ENCODE results near the gene IGSF3. TPM values are rescaled to one million over a fixed set of nuclear protein-coding genes. Genes with fewer than 3 reads are reported as not detected.
A peak's percentile ranks its signal among the peaks of the same experiment; 100 is the strongest.

The IGSF3 gene
- total and polyA plus RNA-seq, 2 experiments from 2014 or later, result 7.3 to 37.8 TPM

DNA sequence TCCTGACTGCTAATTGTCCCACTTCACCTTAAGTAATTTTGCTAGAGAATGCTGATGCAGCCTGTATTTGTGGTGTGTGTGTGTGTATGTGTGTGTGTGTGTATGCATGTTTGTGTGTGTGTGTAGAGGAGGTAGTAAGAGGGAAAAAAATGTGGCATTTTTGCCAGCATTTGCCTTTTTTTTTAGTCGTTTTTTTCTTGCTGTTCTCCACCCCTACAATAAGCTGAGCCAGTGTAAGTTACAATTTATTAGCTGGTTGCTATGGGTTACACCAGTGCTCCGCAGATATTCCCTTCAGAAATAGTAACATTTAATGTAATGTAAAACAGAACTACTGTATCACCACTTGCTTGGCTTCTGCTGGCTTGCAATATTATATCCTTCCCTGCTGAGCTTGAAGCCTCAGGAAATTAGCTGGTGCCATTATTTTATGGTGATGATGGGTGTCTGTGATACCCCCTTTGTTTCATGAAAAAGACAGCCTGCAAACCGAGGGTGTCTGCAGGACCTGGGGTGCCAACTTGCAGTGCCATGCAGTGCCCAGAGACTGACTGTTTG, 23.4 kb upstream of the IGSF3 start:
- no peak for TF ChIP-seq NANOG (IDR thresholded peaks at IDR 0.05; ENCODE audit: borderline replicate concordance)
- TF ChIP-seq, protein P1, sequence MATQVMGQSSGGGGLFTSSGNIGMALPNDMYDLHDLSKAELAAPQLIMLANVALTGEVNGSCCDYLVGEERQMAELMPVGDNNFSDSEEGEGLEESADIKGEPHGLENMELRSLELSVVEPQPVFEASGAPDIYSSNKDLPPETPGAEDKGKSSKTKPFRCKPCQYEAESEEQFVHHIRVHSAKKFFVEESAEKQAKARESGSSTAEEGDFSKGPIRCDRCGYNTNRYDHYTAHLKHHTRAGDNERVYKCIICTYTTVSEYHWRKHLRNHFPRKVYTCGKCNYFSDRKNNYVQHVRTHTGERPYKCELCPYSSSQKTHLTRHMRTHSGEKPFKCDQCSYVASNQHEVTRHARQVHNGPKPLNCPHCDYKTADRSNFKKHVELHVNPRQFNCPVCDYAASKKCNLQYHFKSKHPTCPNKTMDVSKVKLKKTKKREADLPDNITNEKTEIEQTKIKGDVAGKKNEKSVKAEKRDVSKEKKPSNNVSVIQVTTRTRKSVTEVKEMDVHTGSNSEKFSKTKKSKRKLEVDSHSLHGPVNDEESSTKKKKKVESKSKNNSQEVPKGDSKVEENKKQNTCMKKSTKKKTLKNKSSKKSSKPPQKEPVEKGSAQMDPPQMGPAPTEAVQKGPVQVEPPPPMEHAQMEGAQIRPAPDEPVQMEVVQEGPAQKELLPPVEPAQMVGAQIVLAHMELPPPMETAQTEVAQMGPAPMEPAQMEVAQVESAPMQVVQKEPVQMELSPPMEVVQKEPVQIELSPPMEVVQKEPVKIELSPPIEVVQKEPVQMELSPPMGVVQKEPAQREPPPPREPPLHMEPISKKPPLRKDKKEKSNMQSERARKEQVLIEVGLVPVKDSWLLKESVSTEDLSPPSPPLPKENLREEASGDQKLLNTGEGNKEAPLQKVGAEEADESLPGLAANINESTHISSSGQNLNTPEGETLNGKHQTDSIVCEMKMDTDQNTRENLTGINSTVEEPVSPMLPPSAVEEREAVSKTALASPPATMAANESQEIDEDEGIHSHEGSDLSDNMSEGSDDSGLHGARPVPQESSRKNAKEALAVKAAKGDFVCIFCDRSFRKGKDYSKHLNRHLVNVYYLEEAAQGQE (IDR thresholded peaks at IDR 0.05; ENCODE audit: unreplicated experiment), result no peak
- no peak for TF ChIP-seq CREB1 (CRISPR knock-in tag; IDR thresholded peaks at IDR 0.05; ENCODE audit: low read depth)
- TF ChIP-seq EZH2phosphoT487 (IDR thresholded peaks at IDR 0.05; ENCODE audit: unreplicated experiment), result no peak
- TF ChIP-seq ZNF331 (CRISPR knock-in tag; IDR thresholded peaks at IDR 0.05; ENCODE audit: low read depth), result no peak
- TF ChIP-seq EZH2 (IDR thresholded peaks at IDR 0.05; ENCODE audit: low read depth, unreplicated experiment), result no peak
- no peak for TF ChIP-seq POLR2AphosphoS5 (IDR thresholded peaks at IDR 0.05; ENCODE audit: low read depth)
- TF ChIP-seq JUNB (IDR thresholded peaks at IDR 0.05; ENCODE audit: unreplicated experiment), result no peak
- TF ChIP-seq STAT1 (IDR thresholded peaks at IDR 0.05; ENCODE audit: unreplicated experiment), result no peak
- TF ChIP-seq, protein P2, sequence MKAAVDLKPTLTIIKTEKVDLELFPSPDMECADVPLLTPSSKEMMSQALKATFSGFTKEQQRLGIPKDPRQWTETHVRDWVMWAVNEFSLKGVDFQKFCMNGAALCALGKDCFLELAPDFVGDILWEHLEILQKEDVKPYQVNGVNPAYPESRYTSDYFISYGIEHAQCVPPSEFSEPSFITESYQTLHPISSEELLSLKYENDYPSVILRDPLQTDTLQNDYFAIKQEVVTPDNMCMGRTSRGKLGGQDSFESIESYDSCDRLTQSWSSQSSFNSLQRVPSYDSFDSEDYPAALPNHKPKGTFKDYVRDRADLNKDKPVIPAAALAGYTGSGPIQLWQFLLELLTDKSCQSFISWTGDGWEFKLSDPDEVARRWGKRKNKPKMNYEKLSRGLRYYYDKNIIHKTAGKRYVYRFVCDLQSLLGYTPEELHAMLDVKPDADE (IDR thresholded peaks at IDR 0.05), result no peak
- Mint-ChIP-seq H3K4me3 (no peak overlapping the region), H3K9me3 (no peaks in the 10 kb centered on the region), H3K27me3 (ENCODE audit: insufficient read depth, low read depth, poor library complexity) (peaks cover 6% of the 10 kb centered on the region), H3K4me1 (peaks cover 27% of the 10 kb centered on the region), H3K36me3 (ENCODE audit: low read depth) (no peaks in the 10 kb centered on the region), H3K27ac (no peak overlapping the region)
- no peaks in the 10 kb centered on the region for H3K79me2 ChIP-seq (replicated peaks; ENCODE audit: insufficient read depth)
- H3K27ac ChIP-seq (ENCODE audit: low read depth), result no peak overlapping the region
- ATAC-seq, result no peak
- no peak overlapping the region for H3K4me3 ChIP-seq
- peak overlapping the region; percentile 47; the same call in 1 of the 2 replicates for H2AFZ ChIP-seq
- no peaks in the 10 kb centered on the region for H3K36me3 ChIP-seq (ENCODE audit: insufficient read depth)
- H3F3A ChIP-seq (replicated peaks; ENCODE audit: low read depth), result no peaks in the 10 kb centered on the region
- peak overlapping the region; percentile 20; the same call in 1 of the 2 replicates for H3K4me2 ChIP-seq
- H3K4me1 ChIP-seq (ENCODE audit: insufficient read depth), result peaks cover 15% of the 10 kb centered on the region
- H3K27me3 ChIP-seq (ENCODE audit: insufficient read depth), result no peaks in the 10 kb centered on the region
- H4K20me1 ChIP-seq (replicated peaks; ENCODE audit: insufficient read depth), result no peaks in the 10 kb centered on the region
- no peak for DNase-seq (ENCODE audit: low spot score)
- H3K9me2 ChIP-seq (ENCODE audit: insufficient read depth), result 0 out of 2 replicates have a peak, but pooled peaks cover 4% of the 10 kb centered on the region

DNA sequence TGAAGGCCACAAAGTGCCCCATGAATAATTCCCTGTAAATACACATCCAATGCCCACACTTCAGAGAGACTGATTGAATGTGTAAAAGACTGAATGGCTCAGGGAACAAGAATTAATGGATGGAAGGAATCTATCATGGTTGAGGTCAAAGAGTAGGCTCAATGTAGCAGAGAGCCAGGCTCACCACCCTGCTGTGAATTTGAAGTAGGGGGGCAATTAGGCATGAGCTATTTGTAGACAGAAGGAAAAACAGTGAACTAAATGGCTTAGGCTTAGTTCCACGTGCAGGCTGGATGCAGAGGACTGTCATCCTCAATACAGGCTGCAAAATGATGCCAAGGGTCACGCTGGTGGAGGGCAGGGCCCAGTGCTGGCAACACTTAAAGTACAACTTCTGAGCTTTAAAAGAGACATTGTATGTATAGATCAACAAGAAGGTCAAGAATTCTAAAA, 22.9 kb upstream of the IGSF3 start:
- H3K27me3 Mint-ChIP-seq (ENCODE audit: insufficient read depth, low read depth, poor library complexity), result peaks cover 6% of the 10 kb centered on the region
- Histone ChIP-seq H3K79me2 (replicated peaks; ENCODE audit: insufficient read depth) (no peaks in the 10 kb centered on the region), H3K27me3 (ENCODE audit: insufficient read depth) (no peaks in the 10 kb centered on the region), H3F3A (replicated peaks; ENCODE audit: low read depth) (no peaks in the 10 kb centered on the region), H3K4me2 (no peak overlapping the region), H2AFZ (no peak overlapping the region), H3K4me3 (no peak overlapping the region), H3K36me3 (ENCODE audit: insufficient read depth) (no peaks in the 10 kb centered on the region), H3K9me2 (ENCODE audit: insufficient read depth) (0 out of 2 replicates have a peak, but pooled peaks cover 4% of the 10 kb centered on the region), H3K27ac (ENCODE audit: low read depth) (no peak overlapping the region), H3K4me1 (ENCODE audit: insufficient read depth) (peaks cover 15% of the 10 kb centered on the region), H4K20me1 (replicated peaks; ENCODE audit: insufficient read depth) (no peaks in the 10 kb centered on the region)
- ATAC-seq, result no peak
- no peaks in the 10 kb centered on the region for H3K9me3 Mint-ChIP-seq
- H3K36me3 Mint-ChIP-seq (ENCODE audit: low read depth), result no peaks in the 10 kb centered on the region
- H3K4me3 Mint-ChIP-seq, result no peak overlapping the region
- DNase-seq (ENCODE audit: low spot score), result no peak
- H3K4me1 Mint-ChIP-seq, result peaks cover 27% of the 10 kb centered on the region
- no peak overlapping the region for H3K27ac Mint-ChIP-seq
- TF ChIP-seq ZNF114 (CRISPR knock-in tag; IDR thresholded peaks at IDR 0.05), result no peak
- TF ChIP-seq JUNB (IDR thresholded peaks at IDR 0.05; ENCODE audit: unreplicated experiment), result no peak
- TF ChIP-seq, protein P3, sequence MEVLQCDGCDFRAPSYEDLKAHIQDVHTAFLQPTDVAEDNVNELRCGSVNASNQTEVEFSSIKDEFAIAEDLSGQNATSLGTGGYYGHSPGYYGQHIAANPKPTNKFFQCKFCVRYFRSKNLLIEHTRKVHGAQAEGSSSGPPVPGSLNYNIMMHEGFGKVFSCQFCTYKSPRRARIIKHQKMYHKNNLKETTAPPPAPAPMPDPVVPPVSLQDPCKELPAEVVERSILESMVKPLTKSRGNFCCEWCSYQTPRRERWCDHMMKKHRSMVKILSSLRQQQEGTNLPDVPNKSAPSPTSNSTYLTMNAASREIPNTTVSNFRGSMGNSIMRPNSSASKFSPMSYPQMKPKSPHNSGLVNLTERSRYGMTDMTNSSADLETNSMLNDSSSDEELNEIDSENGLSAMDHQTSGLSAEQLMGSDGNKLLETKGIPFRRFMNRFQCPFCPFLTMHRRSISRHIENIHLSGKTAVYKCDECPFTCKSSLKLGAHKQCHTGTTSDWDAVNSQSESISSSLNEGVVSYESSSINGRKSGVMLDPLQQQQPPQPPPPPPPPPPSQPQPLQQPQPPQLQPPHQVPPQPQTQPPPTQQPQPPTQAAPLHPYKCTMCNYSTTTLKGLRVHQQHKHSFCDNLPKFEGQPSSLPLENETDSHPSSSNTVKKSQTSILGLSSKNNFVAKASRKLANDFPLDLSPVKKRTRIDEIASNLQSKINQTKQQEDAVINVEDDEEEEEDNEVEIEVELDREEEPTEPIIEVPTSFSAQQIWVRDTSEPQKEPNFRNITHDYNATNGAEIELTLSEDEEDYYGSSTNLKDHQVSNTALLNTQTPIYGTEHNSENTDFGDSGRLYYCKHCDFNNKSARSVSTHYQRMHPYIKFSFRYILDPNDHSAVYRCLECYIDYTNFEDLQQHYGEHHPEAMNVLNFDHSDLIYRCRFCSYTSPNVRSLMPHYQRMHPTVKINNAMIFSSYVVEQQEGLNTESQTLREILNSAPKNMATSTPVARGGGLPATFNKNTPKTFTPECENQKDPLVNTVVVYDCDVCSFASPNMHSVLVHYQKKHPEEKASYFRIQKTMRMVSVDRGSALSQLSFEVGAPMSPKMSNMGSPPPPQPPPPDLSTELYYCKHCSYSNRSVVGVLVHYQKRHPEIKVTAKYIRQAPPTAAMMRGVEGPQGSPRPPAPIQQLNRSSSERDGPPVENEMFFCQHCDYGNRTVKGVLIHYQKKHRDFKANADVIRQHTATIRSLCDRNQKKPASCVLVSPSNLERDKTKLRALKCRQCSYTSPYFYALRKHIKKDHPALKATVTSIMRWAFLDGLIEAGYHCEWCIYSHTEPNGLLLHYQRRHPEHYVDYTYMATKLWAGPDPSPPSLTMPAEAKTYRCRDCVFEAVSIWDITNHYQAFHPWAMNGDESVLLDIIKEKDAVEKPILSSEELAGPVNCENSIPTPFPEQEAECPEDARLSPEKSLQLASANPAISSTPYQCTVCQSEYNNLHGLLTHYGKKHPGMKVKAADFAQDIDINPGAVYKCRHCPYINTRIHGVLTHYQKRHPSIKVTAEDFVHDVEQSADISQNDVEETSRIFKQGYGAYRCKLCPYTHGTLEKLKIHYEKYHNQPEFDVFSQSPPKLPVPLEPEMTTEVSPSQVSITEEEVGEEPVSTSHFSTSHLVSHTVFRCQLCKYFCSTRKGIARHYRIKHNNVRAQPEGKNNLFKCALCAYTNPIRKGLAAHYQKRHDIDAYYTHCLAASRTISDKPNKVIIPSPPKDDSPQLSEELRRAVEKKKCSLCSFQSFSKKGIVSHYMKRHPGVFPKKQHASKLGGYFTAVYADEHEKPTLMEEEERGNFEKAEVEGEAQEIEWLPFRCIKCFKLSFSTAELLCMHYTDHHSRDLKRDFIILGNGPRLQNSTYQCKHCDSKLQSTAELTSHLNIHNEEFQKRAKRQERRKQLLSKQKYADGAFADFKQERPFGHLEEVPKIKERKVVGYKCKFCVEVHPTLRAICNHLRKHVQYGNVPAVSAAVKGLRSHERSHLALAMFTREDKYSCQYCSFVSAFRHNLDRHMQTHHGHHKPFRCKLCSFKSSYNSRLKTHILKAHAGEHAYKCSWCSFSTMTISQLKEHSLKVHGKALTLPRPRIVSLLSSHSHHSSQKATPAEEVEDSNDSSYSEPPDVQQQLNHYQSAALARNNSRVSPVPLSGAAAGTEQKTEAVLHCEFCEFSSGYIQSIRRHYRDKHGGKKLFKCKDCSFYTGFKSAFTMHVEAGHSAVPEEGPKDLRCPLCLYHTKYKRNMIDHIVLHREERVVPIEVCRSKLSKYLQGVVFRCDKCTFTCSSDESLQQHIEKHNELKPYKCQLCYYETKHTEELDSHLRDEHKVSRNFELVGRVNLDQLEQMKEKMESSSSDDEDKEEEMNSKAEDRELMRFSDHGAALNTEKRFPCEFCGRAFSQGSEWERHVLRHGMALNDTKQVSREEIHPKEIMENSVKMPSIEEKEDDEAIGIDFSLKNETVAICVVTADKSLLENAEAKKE (CRISPR knock-in tag; IDR thresholded peaks at IDR 0.05), result no peak
